ENCODE results near the gene GLUD2.
"Not testable (repeated sequence)": the region's sequence is repeated elsewhere in the genome, so short reads cannot be mapped to it uniquely, and the experiment has no call there.

Gene GLUD2

GRCh38 chrX:121047441-121048419 lies at the start of gene GLUD2:
TSS of gene GLUD2 (plus strand) at chrX:121047610. CDS start at chrX:121047685, 75 bp downstream.
- not testable (repeated sequence) for DNase-seq (ENCODE audit: low read depth in 2 of 2)

GRCh38 chrX:120999413-120999812 lies 48.0 kb upstream of the GLUD2 start:
- no peak for DNase-seq (ENCODE audit: low read depth in 2 of 2)

- no peak for DNase-seq (ENCODE audit: low read depth in 2 of 2)
These were observed 46.8 kb upstream of the GLUD2 start for GRCh38 chrX:121000589-121000988.

GRCh38 chrX:121008920-121009319 lies 38.5 kb upstream of the GLUD2 start:
- no peak for DNase-seq (ENCODE audit: low read depth in 2 of 2)

- no peak for DNase-seq (ENCODE audit: low read depth in 2 of 2)
These were observed 37.6 kb upstream of the GLUD2 start for GRCh38 chrX:121009764-121010163.

- no peak for DNase-seq (ENCODE audit: low read depth in 2 of 2)
These were observed 37.2 kb upstream of the GLUD2 start for GRCh38 chrX:121010218-121010617.

- no peak for DNase-seq (ENCODE audit: low read depth in 2 of 2)
These were observed 36.2 kb upstream of the GLUD2 start for GRCh38 chrX:121011254-121011653.

GRCh38 chrX:121013897-121014455 lies 33.4 kb upstream of the GLUD2 start:
- DNase-seq (ENCODE audit: low read depth in 2 of 2), result no peak

- DNase-seq (ENCODE audit: low read depth in 2 of 2), result no peak
These were observed 32.6 kb upstream of the GLUD2 start for GRCh38 chrX:121014826-121015225.

- no peak for DNase-seq (ENCODE audit: low read depth in 2 of 2)
These were observed 19.0 kb upstream of the GLUD2 start for GRCh38 chrX:121028419-121028818.

- DNase-seq (ENCODE audit: low read depth in 2 of 2), result no peak
These were observed 17.3 kb upstream of the GLUD2 start for GRCh38 chrX:121030083-121030482.

- no peak for DNase-seq (ENCODE audit: low read depth in 2 of 2)
These were observed 14.9 kb upstream of the GLUD2 start for GRCh38 chrX:121032531-121032930.

GRCh38 chrX:121036137-121036536 lies 11.3 kb upstream of the GLUD2 start:
- DNase-seq (ENCODE audit: low read depth in 2 of 2), result no peak

GRCh38 chrX:121036951-121037350 lies 10.5 kb upstream of the GLUD2 start:
- no peak for DNase-seq (ENCODE audit: low read depth in 2 of 2)

GRCh38 chrX:121050781-121051180 lies 3.4 kb downstream of the GLUD2 start:
- DNase-seq (ENCODE audit: low read depth in 2 of 2), result no peak

- no peak for DNase-seq (ENCODE audit: low read depth in 2 of 2)
These were observed 4.7 kb downstream of the GLUD2 start for GRCh38 chrX:121052122-121052521.

- no peak for DNase-seq (ENCODE audit: low read depth in 2 of 2)
These were observed 14.9 kb downstream of the GLUD2 start for GRCh38 chrX:121062289-121062688.

GRCh38 chrX:121064579-121064978 lies 17.2 kb downstream of the GLUD2 start:
- DNase-seq (ENCODE audit: low read depth in 2 of 2), result no peak

GRCh38 chrX:121084247-121084646 lies 36.8 kb downstream of the GLUD2 start:
- not testable (repeated sequence) for DNase-seq (ENCODE audit: low read depth in 2 of 2)

- no peak for DNase-seq (ENCODE audit: low read depth in 2 of 2)
These were observed 37.6 kb downstream of the GLUD2 start for GRCh38 chrX:121084903-121085611.

- DNase-seq (ENCODE audit: low read depth in 2 of 2), result no peak
These were observed 38.2 kb downstream of the GLUD2 start for GRCh38 chrX:121085612-121086010.

GRCh38 chrX:121093011-121093410 lies 45.6 kb downstream of the GLUD2 start:
- DNase-seq (ENCODE audit: low read depth in 2 of 2), result no peak
